HG02642 (cell line): ENCODE data around the gene FAM161A.
A peak's percentile ranks its signal among the peaks of the same experiment; 100 is the strongest.
"Not testable (repeated sequence)": the region's sequence is repeated elsewhere in the genome, so short reads cannot be mapped to it uniquely, and the experiment has no call there.

ENCODE experiments used
- ATAC-seq: cut with Tn5 transposase; IDR thresholded peaks from one replicate; pipeline ENCODE4 v1.9.1; 2021; ENCODE audit warnings: mild to moderate bottlenecking; ENCODE audit not compliant: unreplicated experiment, poor library complexity

Gene FAM161A

DNA sequence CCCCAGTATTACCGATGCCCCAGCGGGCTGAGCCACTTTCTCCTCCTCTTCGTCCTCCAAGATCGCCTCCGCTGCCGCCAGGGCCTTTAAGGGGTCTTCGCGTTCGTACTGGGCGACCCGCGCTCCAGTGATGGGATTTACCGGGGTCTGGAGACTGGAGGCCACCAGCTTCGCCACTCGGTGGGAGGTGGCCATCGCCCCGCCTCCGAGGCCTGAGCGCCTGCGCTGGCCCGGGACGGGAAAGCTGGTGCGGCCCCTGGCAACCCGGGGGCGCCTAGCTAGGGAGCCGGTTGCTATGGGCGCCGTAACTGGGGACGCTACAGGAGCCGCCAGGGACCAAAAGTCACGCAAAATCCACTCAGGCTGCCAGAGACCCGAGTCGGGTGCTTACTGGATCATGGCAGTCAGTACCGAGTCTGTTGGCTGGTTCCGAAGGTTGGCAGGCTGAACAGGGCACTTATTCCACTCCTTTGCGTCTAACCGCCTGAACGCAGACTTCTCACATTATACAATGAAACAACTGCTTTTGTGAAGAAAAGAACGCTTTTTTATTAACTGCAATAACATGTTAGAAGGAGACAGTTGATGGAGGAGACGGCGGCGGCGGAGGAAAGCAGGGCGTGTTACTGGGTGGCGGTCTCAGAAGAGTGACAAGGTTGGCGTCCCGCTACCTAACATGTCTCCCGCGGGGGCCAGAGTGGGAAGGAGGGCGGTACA, at the start of gene FAM161A:
TSS of gene FAM161A (minus strand) at position 214 of the 717 bp plus-strand sequence. CDS start at position 195, 19 bp downstream.
- peak; percentile 88 for ATAC-seq

DNA sequence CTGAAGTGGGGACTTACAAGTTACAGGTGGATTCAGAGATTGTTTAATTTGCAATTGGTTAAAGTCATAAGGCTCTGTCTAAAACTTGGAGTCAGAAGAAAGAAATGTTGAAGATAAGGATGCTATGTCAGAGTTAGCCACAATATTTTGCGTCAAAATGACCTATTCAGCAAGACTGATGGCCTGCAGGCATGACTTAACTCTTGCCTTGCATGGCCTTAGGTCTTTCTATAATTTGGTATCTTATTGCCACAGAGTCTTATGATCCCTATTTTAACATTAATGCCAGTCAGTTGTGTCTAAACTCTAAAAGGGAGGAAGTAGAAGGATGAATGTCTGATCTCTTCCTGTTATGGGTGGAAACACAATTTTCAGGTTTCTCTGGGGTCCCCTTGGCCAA, 46.4 kb upstream of the FAM161A start:
- ATAC-seq: no peak

GRCh38 chr2:61898810-61899209, 45.0 kb upstream of the FAM161A start:
- ATAC-seq: no peak

- ATAC-seq: peak; percentile 87
These were observed 34.6 kb upstream of the FAM161A start, which contains the start of gene CCT4 for GRCh38 chr2:61888267-61889055. CCT4 (minus strand) TSS chr2:61888656; CDS start chr2:61888507, 149 bp downstream.

- no peak for ATAC-seq
These were observed 33.9 kb upstream of the FAM161A start for GRCh38 chr2:61887717-61888266.

- ATAC-seq: no peak
These were observed 32.2 kb upstream of the FAM161A start for GRCh38 chr2:61885896-61886603.

GRCh38 chr2:61882850-61883249, 29.0 kb upstream of the FAM161A start:
- no peak for ATAC-seq

DNA sequence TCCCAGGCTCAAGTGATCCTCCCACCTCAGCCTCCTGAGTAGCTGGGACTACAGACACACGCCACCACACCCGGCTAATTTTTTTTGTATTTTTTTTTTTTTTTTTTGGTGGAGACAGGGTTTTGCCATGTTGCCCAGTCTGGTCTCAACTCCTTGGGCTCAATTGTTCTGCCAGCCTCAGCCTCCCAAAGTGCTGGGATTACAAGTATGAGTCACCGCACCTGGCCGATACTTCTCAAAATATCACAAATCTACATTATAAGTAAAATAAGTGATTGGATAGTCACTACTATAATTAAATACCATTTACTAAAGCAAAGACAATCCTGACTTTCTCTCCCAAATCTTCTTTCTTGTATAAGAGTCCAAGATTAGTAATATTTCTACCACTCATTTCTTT, 25.5 kb upstream of the FAM161A start:
- ATAC-seq: not testable (repeated sequence)

GRCh38 chr2:61878761-61879160, 24.9 kb upstream of the FAM161A start:
- ATAC-seq: no peak

- ATAC-seq: no peak
These were observed 23.8 kb upstream of the FAM161A start for GRCh38 chr2:61877571-61878245.

DNA sequence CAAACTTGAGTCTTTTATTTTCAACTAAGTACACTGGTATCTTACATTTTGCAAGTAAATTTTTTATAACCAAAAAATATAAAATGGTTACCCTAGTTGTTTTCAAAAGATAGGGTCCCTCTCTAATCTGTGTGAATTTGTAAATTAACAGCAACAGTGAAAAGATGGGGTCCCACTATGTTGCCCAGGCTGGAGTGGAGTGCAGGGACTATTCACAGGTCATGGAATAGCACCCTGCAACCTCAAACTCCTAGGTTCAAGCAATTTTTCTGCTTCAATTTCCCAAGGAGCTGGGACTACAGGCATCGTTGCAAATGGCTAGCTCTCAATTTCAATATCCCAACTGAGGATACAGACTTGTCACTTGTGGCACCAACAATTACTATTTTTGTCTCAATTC, 22.5 kb upstream of the FAM161A start:
- no peak for ATAC-seq

DNA sequence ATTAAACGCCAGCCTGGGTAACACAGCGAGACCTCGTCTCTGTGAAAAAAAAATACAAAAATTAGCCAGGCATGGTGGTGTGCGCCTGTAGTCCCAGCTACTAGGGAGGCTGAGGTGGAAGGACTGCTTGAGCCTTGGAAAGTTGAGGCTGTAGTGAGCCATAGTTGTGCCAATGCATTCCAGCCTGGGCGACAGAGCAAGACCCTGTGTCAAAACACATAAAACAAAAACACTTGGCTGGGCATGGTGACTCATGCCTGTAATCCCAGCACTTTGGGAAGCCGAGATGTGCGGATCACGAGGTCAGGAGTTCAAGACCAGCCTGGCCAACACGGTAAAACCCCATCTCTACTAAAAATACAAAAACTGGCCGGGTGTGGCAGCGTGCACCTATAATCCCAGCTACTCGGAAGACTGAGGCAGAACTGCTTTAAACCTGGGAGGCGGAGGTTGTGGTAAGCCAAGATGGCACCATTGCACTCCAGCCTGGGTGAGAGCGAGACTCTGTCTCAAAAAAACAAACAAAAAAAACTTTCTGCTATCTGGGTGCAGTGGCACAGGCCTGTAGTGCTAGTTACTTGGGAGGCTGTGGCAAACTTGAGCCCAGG, 12.7 kb upstream of the FAM161A start:
- ATAC-seq: not testable (repeated sequence)

DNA sequence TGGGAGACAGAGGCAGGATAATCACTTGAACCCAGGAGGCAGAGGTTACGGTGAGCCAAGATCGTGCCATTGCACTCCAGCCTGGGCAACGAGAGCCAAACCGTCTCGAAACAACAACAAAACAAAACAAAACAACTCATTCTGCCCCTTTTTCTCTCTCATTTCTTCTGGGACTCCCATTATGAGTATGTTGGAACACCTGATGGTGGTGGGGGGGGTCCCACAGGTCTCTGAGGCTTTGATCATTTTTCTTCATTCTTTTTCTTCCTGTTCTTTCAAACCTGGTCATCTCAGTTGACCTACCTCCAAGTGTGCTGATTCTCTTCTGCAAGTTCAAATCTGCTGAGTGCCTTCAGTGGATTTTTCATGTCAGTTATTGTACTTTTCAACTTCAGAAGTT, 8.2 kb upstream of the FAM161A start:
- ATAC-seq: no peak

DNA sequence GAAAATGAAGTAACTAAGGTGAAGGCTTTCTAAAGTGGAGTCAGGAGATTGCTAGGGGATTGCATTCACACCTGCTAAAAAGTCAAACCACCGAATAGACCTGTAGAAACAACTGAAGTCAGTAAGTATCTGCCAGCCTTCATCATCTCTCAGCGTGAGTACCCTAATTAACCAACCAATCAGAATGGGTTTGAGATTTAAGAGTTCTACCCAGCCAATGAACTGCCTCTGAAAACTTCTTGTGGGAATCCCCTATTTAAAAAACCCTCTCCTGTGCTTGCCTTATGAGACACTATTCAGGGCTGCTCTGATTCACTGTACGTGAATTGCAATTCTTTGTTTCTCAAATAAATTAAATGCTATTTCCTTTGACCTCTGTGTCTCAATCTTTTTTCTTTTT, 3.4 kb upstream of the FAM161A start:
- no peak for ATAC-seq

- ATAC-seq: no peak
These were observed 1.4 kb upstream of the FAM161A start for GRCh38 chr2:61855318-61855613.

DNA sequence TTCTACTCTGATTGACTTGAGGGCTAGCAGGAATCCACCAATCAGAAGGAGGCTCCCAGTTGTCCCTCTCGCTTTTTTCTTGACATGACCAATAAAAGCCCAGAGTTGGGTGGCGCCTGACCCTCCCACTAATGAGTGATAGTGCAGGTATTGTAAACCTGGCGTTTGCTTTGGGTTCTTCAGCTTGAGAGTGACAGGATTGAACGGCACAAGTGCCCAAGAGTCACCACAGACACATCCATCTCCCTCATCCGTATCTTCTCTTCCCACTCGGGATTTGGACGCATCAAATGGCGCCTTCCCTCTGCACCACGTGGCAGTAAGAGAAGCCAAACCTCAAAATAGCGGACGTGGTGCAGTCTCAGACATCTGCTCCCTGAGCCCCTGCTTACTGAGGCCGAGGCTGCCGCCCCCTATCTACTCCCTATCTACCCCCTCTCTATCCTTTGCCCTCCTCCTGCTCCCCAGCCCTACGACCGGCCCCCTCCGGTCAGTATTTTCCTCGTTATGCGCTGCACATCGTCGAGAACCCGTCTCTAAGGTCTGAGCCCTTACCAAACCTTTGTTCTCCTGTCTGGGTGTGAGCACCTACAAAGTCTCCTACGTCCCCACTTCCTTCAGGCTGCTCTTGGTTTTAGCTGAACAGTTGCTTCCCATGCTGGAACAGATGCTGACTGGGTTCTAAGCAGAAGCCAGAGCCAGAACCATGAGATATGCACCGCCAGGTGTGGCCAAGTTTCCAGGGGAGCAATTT, 881 bp upstream of the FAM161A start:
- peak; percentile 91 for ATAC-seq

DNA sequence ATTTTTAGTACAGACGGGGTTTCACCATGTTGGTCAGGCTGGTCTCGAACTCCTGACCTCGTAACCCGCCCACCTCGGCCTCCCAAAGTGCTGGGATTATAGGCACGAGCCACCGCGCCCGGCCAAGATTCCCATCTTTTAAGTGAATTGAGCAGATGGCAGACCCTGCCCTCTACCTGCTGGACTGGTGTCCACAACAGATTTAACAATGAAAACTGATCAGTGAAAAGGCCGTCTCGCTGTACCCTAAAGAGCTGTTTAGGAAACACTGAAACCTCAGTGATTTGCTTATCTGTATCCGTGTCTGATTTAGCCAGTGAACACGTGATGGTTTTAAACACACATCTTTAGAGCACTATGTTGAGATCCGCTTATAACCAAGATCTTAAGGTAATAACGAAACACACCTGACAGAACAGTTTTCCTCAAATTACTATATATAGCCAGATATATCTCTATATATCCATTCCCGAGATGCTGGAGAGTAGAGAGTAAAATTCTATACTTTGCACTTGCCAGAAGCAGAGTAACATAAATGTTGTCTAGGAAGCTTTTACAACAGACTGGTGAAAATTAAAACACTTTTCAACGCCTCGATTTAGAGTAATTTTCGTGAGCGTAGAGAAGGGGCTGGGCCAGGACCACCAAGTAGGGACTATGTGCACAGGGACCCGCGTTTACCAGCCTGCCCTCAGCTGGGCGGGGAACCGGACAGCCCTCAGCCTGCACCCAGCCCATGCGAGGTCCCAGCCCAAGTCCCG, 594 bp downstream of the FAM161A start:
- peak; percentile 64 for ATAC-seq

- not testable (repeated sequence) for ATAC-seq
These were observed 2.6 kb downstream of the FAM161A start for GRCh38 chr2:61851270-61851669.
